HCT116 (cell line): ENCODE measurements around the gene LBHD1. TPM values are rescaled to one million over a fixed set of nuclear protein-coding genes. Genes with fewer than 3 reads are reported as not detected.

Experiments
- ATAC-seq: fragments of 200-7000 bp; cut with Tn5 transposase; 2 replicates; pipeline ENCODE4 v1.9.1; 2020; ENCODE audit warnings: mild to moderate bottlenecking, moderate library complexity
- Bru-seq: library from RNA; stranded (reverse); fragments of 400-500 nt; gene quantifications from one replicate; lab custom pipeline; 2021; lab: Mats Ljungman, UMichigan
- BruChase-seq, 2 experiments: library from RNA; stranded (reverse); fragments of 400-500 nt; gene quantifications; one replicate each; lab custom pipeline; 2021; lab: Mats Ljungman, UMichigan
- BruUV-seq: library from RNA; stranded (reverse); fragments of 400-500 nt; replicated peaks from 2 replicates; lab custom pipeline; 2021; lab: Mats Ljungman, UMichigan
- CTCF ChIA-PET: fragments of 300-600 bp; sonication (Branson Sonifier 250); formaldehyde crosslinking; loops from one replicate; lab custom pipeline; 2021; ENCODE audit warnings: antibody characterized with exemption; lab: Charles Lee
- POLR2A ChIA-PET: fragments of 300-600, 350-600 bp; sonication (Branson Sonifier 250); formaldehyde crosslinking; loops from one replicate; lab custom pipeline; 2021; ENCODE audit warnings: antibody characterized with exemption; lab: Charles Lee
- RAD21 ChIA-PET, 2 experiments: fragments of 300-600 bp; sonication (Branson Sonifier 250); formaldehyde crosslinking; loops; one replicate each; lab custom pipeline; 2023; ENCODE audit warnings: low total read pairs in 2 of 2; ENCODE audit not compliant: uncharacterized antibody in 2 of 2, unreplicated experiment in 2 of 2, low non-redundant PET in 1 of 2; lab: Charles Lee
- DNase-seq: peaks from one replicate; pipeline ENCODE4 v3.0.0-alpha.2; 2010; ENCODE audit warnings: low read depth, low spot score
- H2AFZ ChIP-seq: fragments of 200-600 bp; shearing (Covaris generic), sonication (generic); 2 replicates; pipeline ENCODE4 v1.6.1; 2017; ENCODE audit warnings: low read depth, mixed run types, mixed read lengths, antibody characterized with exemption, low read length; ENCODE audit not compliant: poor library complexity, severe bottlenecking
- H3K27ac ChIP-seq: 2 replicates; pipeline ENCODE4 v1.5.1; 2012; ENCODE audit warnings: low read depth, low read length
- H3K27me3 ChIP-seq: fragments of 200-600 bp; sonication (generic); 2 replicates; pipeline ENCODE4 v1.6.1; 2016; ENCODE audit warnings: mixed run types, low read length, mixed read lengths; ENCODE audit not compliant: insufficient read depth
- H3K36me3 ChIP-seq, 2 experiments: fragments of 200-500 bp in 1 of 2; fragments of 200-600 bp in 1 of 2; sonication (Bioruptor generic) in 1 of 2; sonication (generic) in 1 of 2; 2 replicates each; pipeline versions ENCODE4 v1.5.1 to v1.6.1; 2014 to 2016; ENCODE audit warnings: low read length in 2 of 2, inconsistent platforms in 1 of 2, mixed read lengths in 1 of 2, mixed run types in 1 of 2; ENCODE audit not compliant: insufficient read depth in 2 of 2, control insufficient read depth in 1 of 2
- H3K4me1 ChIP-seq, 2 experiments: fragments of 200-600 bp in 1 of 2; sonication (generic) in 1 of 2; 2 replicates each; pipeline versions ENCODE4 v1.5.1 to v1.6.1; 2012 to 2017; ENCODE audit warnings: low read length in 2 of 2, inconsistent platforms in 1 of 2, mild to moderate bottlenecking in 1 of 2, mixed read lengths in 1 of 2, mixed run types in 1 of 2, moderate library complexity in 1 of 2; ENCODE audit not compliant: insufficient read depth in 2 of 2, control insufficient read depth in 1 of 2
- H3K4me2 ChIP-seq: fragments of 200-600 bp; sonication (generic); 2 replicates; pipeline ENCODE4 v1.6.1; 2017; ENCODE audit warnings: mixed run types, low read length, mixed read lengths
- H3K4me3 ChIP-seq, 2 experiments: fragments of 200-600 bp in 1 of 2; sonication (generic) in 1 of 2; replicated peaks in 1 of 2; 2 replicates each; pipeline ENCODE4 v1.5.1; 2011 to 2016; ENCODE audit warnings: low read length in 2 of 2, control low read depth in 1 of 2, low read depth in 1 of 2, mild to moderate bottlenecking in 1 of 2, mixed read lengths in 1 of 2, mixed run types in 1 of 2
- H3K79me2 ChIP-seq: fragments of 200-600 bp; sonication (generic); 2 replicates; pipeline ENCODE4 v1.6.1; 2017; ENCODE audit warnings: mild to moderate bottlenecking, mixed run types, low read length, moderate library complexity, mixed read lengths; ENCODE audit not compliant: insufficient read depth
- H3K9ac ChIP-seq: fragments of 200-600 bp; sonication (generic); 2 replicates; pipeline ENCODE4 v1.6.1; 2016; ENCODE audit warnings: low read length, mixed read lengths
- H3K9me2 ChIP-seq: fragments of 200-600 bp; sonication (generic), shearing (Covaris generic); 2 replicates; pipeline ENCODE4 v1.6.1; 2017; ENCODE audit warnings: mixed run types, mild to moderate bottlenecking, moderate library complexity; ENCODE audit not compliant: insufficient read depth
- H3K9me3 ChIP-seq, 2 experiments: fragments of 200-500 bp in 1 of 2; fragments of 200-600 bp in 1 of 2; sonication (Bioruptor generic) in 1 of 2; sonication (generic) in 1 of 2; 2 replicates each; pipeline ENCODE4 v1.6.1; 2014 to 2017; ENCODE audit warnings: low read length in 2 of 2, mixed read lengths in 2 of 2, inconsistent platforms in 1 of 2, low read depth in 1 of 2, mild to moderate bottlenecking in 1 of 2, mixed run types in 1 of 2, moderate library complexity in 1 of 2; ENCODE audit not compliant: control insufficient read depth in 1 of 2, insufficient read depth in 1 of 2
- H4K20me1 ChIP-seq: fragments of 200-600 bp; sonication (generic), shearing (Covaris generic); 2 replicates; pipeline ENCODE4 v1.6.1; 2017; ENCODE audit warnings: mixed run types, mild to moderate bottlenecking, moderate library complexity; ENCODE audit not compliant: insufficient read depth
- EZH2phosphoT487 ChIP-seq: fragments of 200-600 bp; IDR thresholded peaks from 2 replicates; pipeline ENCODE4 v1.6.1; 2018; ENCODE audit warnings: antibody characterized with exemption, borderline replicate concordance
- POLR2A ChIP-seq: IDR thresholded peaks from 2 replicates; pipeline ENCODE4 v1.7.0; 2011; ENCODE audit warnings: borderline replicate concordance; ENCODE audit not compliant: insufficient read depth, insufficient read length; ENCODE audit errors: extremely low read depth
- POLR2AphosphoS5 ChIP-seq: IDR thresholded peaks from 2 replicates; pipeline ENCODE4 v1.6.1; 2011; ENCODE audit warnings: mild to moderate bottlenecking, low read depth, low read length, moderate library complexity
- SIN3A ChIP-seq: IDR thresholded peaks from 2 replicates; pipeline ENCODE4 v1.6.1; 2012; ENCODE audit warnings: low read depth
- TCF7L2 ChIP-seq: IDR thresholded peaks from 2 replicates; pipeline ENCODE4 v1.7.0; 2011; ENCODE audit warnings: borderline replicate concordance, inconsistent platforms; ENCODE audit not compliant: insufficient read depth, insufficient read length; ENCODE audit errors: extremely low read depth
- YY1 ChIP-seq: IDR thresholded peaks from 2 replicates; pipeline ENCODE4 v1.6.1; 2011; ENCODE audit warnings: low read length, low read depth, moderate library complexity, mild to moderate bottlenecking; ENCODE audit not compliant: insufficient replicate concordance; ENCODE audit errors: extremely low read depth
- ZBTB33 ChIP-seq: IDR thresholded peaks from 2 replicates; pipeline ENCODE4 v1.6.1; 2011; ENCODE audit warnings: mild to moderate bottlenecking, low read length, moderate library complexity; ENCODE audit not compliant: insufficient replicate concordance; ENCODE audit errors: extremely low read depth
- ZFX ChIP-seq: fragments of 450-650 bp; IDR thresholded peaks from 2 replicates; pipeline ENCODE4 v1.6.1; 2017
- intact Hi-C: fragments of 100-400 bp; cut with micrococcal nuclease; formaldehyde crosslinking; loops from 2 replicates; pipeline ENCODE4 v1.10.0; 2022
- long read RNA-seq: library from polyadenylated mRNA; unstranded; transcript quantifications from one replicate; pipeline ENCODE4 v2.0.0, GENCODE V29; 2021; ENCODE audit not compliant: unreplicated experiment
- polyA plus RNA-seq: library from polyadenylated mRNA; unstranded; fragments of >200 nt; gene quantifications from 2 replicates; pipeline ENCODE4 v1.2.1, GENCODE V29; 2012; ENCODE audit warnings: missing spikeins
- total RNA-seq: library from RNA; stranded (reverse); gene quantifications from one replicate; pipeline ENCODE4 v1.2.1, GENCODE V29; 2021; ENCODE audit not compliant: unreplicated experiment

LBHD1 gene
- total RNA-seq (14.7 TPM), Bru-seq, nascent RNA (percentile 81 among the genes with signal in this experiment), BruChase-seq, experiment 1, labeled RNA remaining after a 6-hour chase (percentile 74 among the genes with signal in this experiment), BruChase-seq, experiment 2, labeled RNA remaining after a 2-hour chase (percentile 74 among the genes with signal in this experiment)
- polyA plus RNA-seq, result 3.5 and 3.6 TPM in 2 replicates
- long read RNA-seq, partial matches to known transcripts, result 16 of 21 reads
- long read RNA-seq, other reads (novel, unspliced or antisense), result 1 of 21 reads

GRCh38 chr11:62671608-62672389, at the start of gene LBHD1, which contains the start of gene UQCC3:
Gene LBHD1 (minus strand): TSS chr11:62672267. CDS start chr11:62670031, 2,236 bp downstream.
Gene UQCC3 (plus strand): TSS chr11:62671673. CDS start chr11:62671746, 73 bp downstream.
- ChIA-PET CTCF (interaction anchor here (1.4 to 2.9 kb wide), 2 partner anchors 9 to 70 kb away, joined by 3 to 16 read pairs; partner anchors contain the start of gene MTA2), POLR2A (interaction anchor here (0.8 to 4.3 kb wide), 20 partner anchors 9 to 277 kb away, joined by 3 to 22 read pairs (median 4); partner anchors contain the start of genes AHNAK, EEF1G, HNRNPUL2 and INTS5), RAD21 (no interaction called here)
- no peaks in the 10 kb centered on the region for H4K20me1 ChIP-seq
- H3K4me2 ChIP-seq, result peak within 1 kb of the TSS; percentile 95
- peaks cover 6 to 7% of the 10 kb centered on the region in 2 experiments; a peak in 2 of 4 replicates for H3K36me3 ChIP-seq
- peak; percentile 51 for TF ChIP-seq TCF7L2
- peak; percentile 84 for TF ChIP-seq YY1
- TF ChIP-seq POLR2A, result peak; percentile 63
- peak; percentile 92 for TF ChIP-seq POLR2AphosphoS5
- no peak for TF ChIP-seq SIN3A
- TF ChIP-seq EZH2phosphoT487, result no peak
- peak; percentile 49; the same call in 1 of the 2 replicates for TF ChIP-seq ZFX
- peak; percentile 23 for TF ChIP-seq ZBTB33
- H3K27ac ChIP-seq, result peak within 1 kb of the TSS; percentile 98
- DNase-seq, result peak; percentile 79
- intact Hi-C loops, result loop anchor here (5.0 to 10.0 kb wide), 3 partner anchors 79 to 116 kb away; partner anchors contain the start of genes POLR2G, TMEM179B and TUT1
- TSS peak; percentile 22 for BruUV-seq
- peak within 1 kb of the TSS; percentile 96 to 97 for H3K4me3 ChIP-seq
- H3K27me3 ChIP-seq, result no peaks in the 10 kb centered on the region
- H3K4me1 ChIP-seq, result peaks cover 35 to 59% of the 10 kb centered on the region in 2 experiments
- peak within 1 kb of the TSS; percentile 100 for H3K9ac ChIP-seq
- H3K79me2 ChIP-seq, result peaks cover 76% of the 10 kb centered on the region
- H2AFZ ChIP-seq, result peak within 1 kb of the TSS; percentile 1
- H3K9me2 ChIP-seq, result no peaks in the 10 kb centered on the region
- peak; percentile 62 for ATAC-seq
- H3K9me3 ChIP-seq, result no peaks in the 10 kb centered on the region
